ENCODE measurements around the gene DKK3. TPM values are rescaled to one million over a fixed set of nuclear protein-coding genes. Genes with fewer than 3 reads are reported as not detected.

DKK3 gene
- polyA plus RNA-seq, 1 donor from 2014 or later: 43.6 TPM

Other genes starting within 250 kb of the DKK3 start
- 89.6 and 92.6 TPM in 2 replicates for gene USP47, start 166.7 kb downstream of the DKK3 start, polyA plus RNA-seq
- 1.4 and 2.2 TPM in 2 replicates for gene MICAL2, start 102.0 kb upstream of the DKK3 start, polyA plus RNA-seq

All from neural cell (in vitro differentiated cells).